T-helper 22 cell (primary cell): Measurements from ENCODE around the gene CCNH.

Experiments
- DNase-seq: peaks from one replicate; pipeline ENCODE4 v3.0.0-alpha.2; 2020; ENCODE audit warnings: low read depth

The CCNH gene

DNA sequence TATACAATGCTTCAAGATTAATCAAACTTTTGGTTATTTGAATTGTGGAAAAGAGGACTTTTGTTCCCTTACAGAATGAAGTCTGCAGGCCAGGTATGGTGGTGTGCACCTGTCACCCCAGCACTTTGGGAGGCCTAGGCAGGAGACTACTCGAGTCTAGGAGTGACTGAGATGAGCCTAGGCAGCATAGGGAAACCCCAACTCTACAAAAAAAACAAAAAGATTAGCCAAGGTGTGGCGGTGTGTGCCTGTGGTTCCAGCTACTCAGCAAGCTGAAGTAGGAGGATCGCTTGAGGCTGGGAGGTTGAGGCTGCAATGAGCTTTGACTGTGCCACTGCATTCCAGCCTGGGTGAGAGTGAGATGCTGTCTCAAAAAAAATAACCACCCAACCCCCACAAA, 9.3 kb downstream of the CCNH start:
- DNase-seq, result no peak

DNA sequence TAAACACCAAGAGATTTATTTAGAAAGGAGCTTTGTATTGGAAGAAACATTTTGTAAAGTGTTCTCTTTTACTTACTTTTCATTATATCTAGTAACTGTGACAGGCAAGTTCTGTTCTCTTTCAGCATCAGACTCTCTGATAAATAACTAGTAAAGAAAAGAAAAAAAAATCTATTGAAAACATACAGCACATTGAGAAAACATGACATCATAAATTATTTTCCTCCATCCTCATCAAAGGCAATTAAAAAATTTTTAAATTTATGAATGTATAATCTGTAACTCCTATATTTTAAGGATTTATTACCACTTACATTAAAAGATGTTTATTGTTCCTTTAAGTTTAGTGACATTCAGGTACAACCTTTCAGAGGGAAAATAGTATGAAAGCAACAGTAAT, 11.1 kb downstream of the CCNH start:
- DNase-seq, result no peak

GRCh38 chr5:87400305-87400899, 12.3 kb downstream of the CCNH start:
- DNase-seq, result no peak

- DNase-seq, result no peak
Measured at GRCh38 chr5:87399720-87400119, 13.0 kb downstream of the CCNH start.

GRCh38 chr5:87398981-87399614, 13.6 kb downstream of the CCNH start:
- no peak for DNase-seq

GRCh38 chr5:87394411-87395165, 18.1 kb downstream of the CCNH start:
- DNase-seq, result no peak

DNA sequence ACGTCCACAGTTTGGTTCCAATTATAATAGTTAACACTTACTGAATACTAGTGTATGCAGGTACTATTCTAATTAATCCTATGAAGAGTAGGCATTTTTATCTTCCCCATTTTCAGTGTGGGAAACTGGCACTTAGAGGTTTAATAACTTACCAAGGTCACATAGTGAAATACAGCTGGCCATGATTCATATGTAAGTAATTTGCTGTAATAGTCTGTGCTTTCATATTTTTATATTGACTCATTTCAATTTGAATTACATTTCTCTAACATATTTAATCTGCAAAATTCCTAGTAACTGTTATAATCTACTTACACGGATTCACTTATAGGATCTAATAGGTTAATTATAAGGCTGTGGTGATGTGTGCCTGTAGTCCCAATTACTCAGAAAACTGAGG, 19.4 kb downstream of the CCNH start:
- DNase-seq, result no peak

- no peak for DNase-seq
Measured at GRCh38 chr5:87392801-87393200, 19.9 kb downstream of the CCNH start.

DNA sequence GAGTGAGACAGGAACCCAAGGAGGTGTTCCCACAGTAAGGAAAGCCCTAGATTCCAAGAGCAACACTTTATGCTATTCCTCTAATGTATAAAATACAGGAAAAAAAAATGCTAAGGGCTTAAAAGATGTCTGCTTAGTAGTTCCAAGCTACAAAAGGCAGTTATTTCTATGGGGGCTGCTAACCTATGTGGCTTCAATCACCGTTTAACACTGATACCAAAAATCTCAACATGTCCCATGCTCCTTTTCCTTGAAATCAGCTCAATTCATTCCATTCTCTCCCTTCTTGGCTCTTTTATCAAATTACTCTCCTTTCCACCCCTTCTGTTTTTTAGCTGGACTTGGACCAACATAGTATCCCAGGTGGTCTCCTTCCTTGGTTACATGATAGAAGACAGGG, 20.6 kb downstream of the CCNH start:
- no peak for DNase-seq

- no peak for DNase-seq
Measured at GRCh38 chr5:87390576-87391199, 22.0 kb downstream of the CCNH start.

DNA sequence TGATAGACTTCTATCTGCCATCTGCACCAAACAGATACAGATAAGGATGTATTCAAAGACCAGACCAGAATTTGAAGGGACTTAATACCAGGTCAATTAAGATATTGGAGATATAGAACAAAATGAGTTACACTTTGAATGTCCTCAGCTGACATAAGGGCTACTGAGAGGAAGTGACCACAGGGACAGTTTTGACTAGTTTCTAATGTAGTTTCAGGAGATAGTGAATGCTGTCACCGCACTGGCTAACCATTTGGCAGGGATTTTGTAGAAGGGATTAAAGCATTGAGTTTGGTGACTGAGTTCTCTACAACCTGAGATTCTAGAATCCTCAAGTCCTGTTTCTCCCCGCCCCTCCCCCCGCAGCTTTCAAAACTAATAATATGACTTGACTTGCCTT, 22.7 kb downstream of the CCNH start:
- no peak for DNase-seq

GRCh38 chr5:87389296-87390034, 23.3 kb downstream of the CCNH start:
- DNase-seq, result no peak

DNA sequence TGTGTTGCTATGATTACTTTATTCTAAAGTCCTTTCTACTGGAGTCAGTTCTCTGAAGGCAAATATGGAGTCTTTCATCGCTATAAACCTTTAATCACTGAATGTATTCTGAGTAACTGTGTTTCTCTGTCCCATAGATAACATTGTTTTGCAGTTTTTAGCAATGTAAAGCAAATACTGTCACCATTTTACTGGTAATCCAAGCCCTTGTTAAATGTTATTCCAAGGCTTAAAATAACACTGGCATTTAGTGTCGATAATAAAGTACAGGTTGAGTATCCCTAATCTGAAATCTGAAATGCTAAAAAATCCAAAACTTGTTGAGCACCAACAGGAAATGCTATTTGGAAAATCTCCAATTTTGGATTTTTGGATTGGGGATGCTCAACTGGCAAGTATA, 24.6 kb downstream of the CCNH start:
- DNase-seq, result no peak

DNA sequence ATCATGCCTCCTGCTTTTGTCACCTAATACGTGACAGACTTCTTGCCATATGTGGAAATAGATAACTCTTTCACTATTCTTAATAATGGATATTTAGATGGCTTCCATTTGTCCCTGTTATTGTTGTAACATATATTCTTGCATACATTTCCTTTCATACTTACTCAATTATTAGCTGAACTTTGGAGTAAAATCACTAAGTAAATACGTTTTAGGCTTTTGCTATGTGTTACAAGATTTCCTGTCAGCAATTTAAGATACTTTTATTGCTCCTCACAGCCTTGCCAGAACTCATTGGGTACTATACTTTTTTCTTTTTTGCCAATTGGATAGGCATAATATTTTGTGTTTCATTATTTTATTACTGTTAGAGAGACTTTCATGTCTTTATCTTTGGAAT, 26.9 kb downstream of the CCNH start:
- no peak for DNase-seq

DNA sequence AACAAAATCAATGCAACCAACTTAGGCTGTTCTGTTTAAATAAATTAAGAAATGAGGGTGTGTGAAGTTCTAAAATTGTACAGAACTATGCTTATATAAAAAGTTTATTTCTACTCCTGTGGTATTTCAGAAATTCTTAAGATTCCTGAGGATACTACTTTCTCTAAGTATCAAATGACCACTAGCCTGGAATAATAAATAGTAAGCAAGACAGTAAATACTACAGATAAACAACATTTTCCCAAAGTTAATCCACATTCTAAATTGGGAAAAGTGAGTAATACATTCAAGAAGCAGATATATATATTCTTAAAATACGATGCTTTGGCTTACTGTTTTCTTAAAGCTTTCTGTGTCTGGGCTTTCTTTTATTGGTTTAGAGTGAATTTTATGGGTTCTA, 29.5 kb downstream of the CCNH start:
- no peak for DNase-seq

GRCh38 chr5:87382224-87382623, 30.5 kb downstream of the CCNH start:
- DNase-seq, result no peak

GRCh38 chr5:87372705-87373104, 40.0 kb downstream of the CCNH start:
- no peak for DNase-seq

GRCh38 chr5:87369431-87369830, 43.3 kb downstream of the CCNH start:
- DNase-seq, result no peak

- no peak for DNase-seq
Measured at GRCh38 chr5:87368601-87369000, 44.1 kb downstream of the CCNH start.

GRCh38 chr5:87367243-87367642, 45.5 kb downstream of the CCNH start:
- no peak for DNase-seq

DNA sequence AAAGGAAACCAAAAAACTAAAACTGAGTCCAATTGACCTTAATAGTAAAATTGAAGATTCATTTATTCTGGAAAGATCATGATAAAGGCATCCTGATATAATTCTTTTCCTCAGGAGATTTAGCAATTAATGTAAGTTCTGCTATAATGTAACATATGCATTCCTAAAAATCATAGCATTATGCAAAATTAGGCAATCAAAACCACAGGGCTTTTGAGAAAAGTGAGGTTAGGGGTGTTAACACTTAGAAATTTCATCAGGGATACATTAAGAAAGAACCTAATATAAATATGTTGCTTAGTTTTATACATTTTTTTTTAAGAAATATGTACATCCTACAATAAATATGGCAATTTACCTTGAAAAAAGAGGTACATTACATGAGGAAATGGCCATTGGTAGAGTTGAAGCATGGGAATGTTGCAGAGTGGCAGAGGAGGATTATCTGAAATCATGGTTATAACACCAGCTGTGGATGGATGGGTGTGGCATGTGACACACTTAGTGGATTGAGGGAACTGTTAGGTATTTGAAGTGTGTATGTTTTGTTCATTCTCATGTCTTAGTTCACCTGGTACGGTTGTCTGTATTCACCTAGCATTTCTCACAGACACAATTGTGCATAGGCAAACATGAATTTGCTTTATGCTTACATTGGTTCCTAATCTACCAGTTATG, 51.1 kb downstream of the CCNH start:
- no peak for DNase-seq

GRCh38 chr5:87361031-87361445, 51.7 kb downstream of the CCNH start:
- no peak for DNase-seq
